Activated effector memory CD4-positive, alpha-beta T cell treated with anti-CD3 and anti-CD28 coated beads, Interleukin-2, amount 50 U/mL, for 16 hours (primary cell): ENCODE measurements around the gene THSD4.
"Not testable (repeated sequence)": the region's sequence is repeated elsewhere in the genome, so short reads cannot be mapped to it uniquely, and the experiment has no call there.

Source experiments
- DNase-seq: peaks from one replicate; pipeline ENCODE4 v3.0.0-alpha.2; 2020

The THSD4 gene

GRCh38 chr15:71302861-71303410 is 187.7 kb downstream of the THSD4 start:
- no peak for DNase-seq

- DNase-seq, result no peak
These were observed 188.7 kb downstream of the THSD4 start for GRCh38 chr15:71303977-71304376.

- DNase-seq, result no peak
These were observed 189.4 kb downstream of the THSD4 start for GRCh38 chr15:71304681-71305080.

- no peak for DNase-seq
These were observed 191.3 kb downstream of the THSD4 start for GRCh38 chr15:71306538-71306937.

- DNase-seq, result no peak
These were observed 197.0 kb downstream of the THSD4 start for GRCh38 chr15:71312194-71312708.

GRCh38 chr15:71312731-71313460 is 197.6 kb downstream of the THSD4 start:
- DNase-seq, result no peak

GRCh38 chr15:71313806-71314205 is 198.5 kb downstream of the THSD4 start:
- DNase-seq, result no peak

GRCh38 chr15:71314956-71315537 is 199.8 kb downstream of the THSD4 start:
- DNase-seq, result no peak

DNA sequence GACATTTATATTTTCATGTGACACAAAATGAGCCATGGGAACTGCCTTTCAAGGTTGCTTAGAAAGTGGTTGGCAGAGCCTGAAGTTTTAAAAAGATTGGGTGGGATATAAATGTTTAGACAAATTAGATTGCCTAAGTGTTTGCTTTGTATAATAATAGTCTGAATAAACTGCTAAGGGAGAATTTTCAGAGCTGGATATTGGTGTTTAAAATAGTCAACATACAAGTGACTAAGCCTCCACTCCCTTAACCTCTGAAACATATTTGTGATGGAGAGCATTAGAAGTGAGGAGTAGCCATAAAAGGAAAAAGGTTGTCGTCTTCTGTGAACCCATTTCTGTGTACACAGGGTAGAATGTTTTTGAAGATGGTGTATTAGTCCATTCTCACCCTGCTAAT is 201.6 kb downstream of the THSD4 start:
- no peak for DNase-seq

- not testable (repeated sequence) for DNase-seq
These were observed 204.2 kb downstream of the THSD4 start for GRCh38 chr15:71319424-71319823.

DNA sequence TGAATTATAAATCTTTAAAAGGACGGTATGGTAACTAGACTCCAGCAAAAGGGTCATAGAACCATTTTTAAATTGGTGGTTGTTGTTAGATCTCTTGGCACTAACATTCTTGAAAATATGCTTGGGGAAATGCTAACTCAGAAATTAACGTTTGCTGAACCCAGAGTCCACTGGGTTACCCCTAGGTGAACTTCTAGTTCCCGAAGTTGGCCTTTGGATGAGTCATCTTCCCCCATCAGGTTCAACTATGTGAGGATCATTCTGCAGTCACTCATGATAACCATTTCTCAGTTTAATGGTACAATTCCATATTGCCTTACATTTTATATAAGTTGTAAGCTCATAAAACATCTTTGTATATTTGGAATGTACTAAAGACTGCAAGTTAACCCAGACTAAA is 204.7 kb downstream of the THSD4 start:
- DNase-seq, result no peak

DNA sequence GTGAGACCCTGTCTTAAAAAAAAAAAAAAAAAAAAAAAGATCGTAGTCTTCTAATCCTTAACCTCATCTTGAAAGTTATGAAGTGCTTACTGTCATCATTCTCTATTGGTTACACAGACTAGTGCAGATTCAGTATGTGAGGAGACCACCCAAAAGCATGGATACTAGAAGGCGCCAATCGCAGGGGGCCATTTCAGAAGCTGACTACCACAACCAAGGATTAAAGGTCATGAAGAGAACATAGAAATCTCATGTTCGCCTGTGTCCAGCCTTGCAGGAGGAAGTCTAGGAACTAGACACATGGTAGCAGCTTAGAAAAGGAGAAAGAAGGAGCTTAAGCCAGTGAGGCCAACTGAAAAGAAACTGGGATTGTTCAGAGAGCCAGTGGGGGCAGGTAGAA is 207.8 kb downstream of the THSD4 start:
- DNase-seq, result no peak

GRCh38 chr15:71323584-71323983 is 208.3 kb downstream of the THSD4 start:
- no peak for DNase-seq

- no peak for DNase-seq
These were observed 210.2 kb downstream of the THSD4 start for GRCh38 chr15:71325481-71325880.

- DNase-seq, result no peak
These were observed 213.2 kb downstream of the THSD4 start for GRCh38 chr15:71328453-71328852.

- DNase-seq, result no peak
These were observed 213.8 kb downstream of the THSD4 start for GRCh38 chr15:71329041-71329440.

- DNase-seq, result no peak
These were observed 214.4 kb downstream of the THSD4 start for GRCh38 chr15:71329497-71330260.

GRCh38 chr15:71330638-71331162 is 215.4 kb downstream of the THSD4 start:
- DNase-seq, result no peak

GRCh38 chr15:71331173-71331572 is 215.9 kb downstream of the THSD4 start:
- no peak for DNase-seq

GRCh38 chr15:71332431-71333004 is 217.2 kb downstream of the THSD4 start:
- no peak for DNase-seq

DNA sequence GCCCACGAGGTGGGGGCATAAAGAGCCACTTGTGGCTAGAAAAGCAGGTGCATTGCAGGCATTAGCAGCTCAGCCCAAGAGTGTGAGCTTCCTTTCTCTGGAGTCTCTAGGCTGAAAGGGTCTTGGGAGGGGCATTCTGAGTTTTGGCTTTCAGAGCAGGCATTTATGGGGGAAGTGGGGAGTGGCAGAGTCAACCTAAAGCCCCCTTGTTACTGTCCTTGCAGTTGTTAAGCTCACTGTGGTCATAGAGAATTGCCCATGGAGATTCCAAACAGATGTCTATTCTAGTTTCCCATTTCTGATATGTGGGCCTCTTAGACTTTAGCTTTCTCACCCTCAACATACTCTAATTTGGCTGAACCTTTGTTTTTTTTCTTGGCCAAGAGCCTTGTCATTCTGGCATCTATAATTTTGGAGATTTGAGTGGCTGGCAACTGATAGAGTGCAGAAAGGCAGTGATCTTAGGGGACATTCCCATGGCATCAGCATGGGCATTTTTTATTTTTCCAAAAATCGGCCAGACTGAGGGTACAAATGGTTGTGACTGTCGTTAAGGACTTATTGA is 217.9 kb downstream of the THSD4 start:
- DNase-seq, result no peak

- no peak for DNase-seq
These were observed 218.6 kb downstream of the THSD4 start for GRCh38 chr15:71333839-71334238.

GRCh38 chr15:71334434-71334833 is 219.2 kb downstream of the THSD4 start:
- DNase-seq, result no peak
